IMR-90 (cell line): Measurements from ENCODE around the gene TRHDE. TPM values are rescaled to one million over a fixed set of nuclear protein-coding genes. Genes with fewer than 3 reads are reported as not detected.

ENCODE experiments used
- ATAC-seq: fragments of 200-7000 bp; cut with Tn5 transposase; 2 replicates; pipeline ENCODE4 v1.9.1; 2020; ENCODE audit warnings: low read depth, mild to moderate bottlenecking, moderate library complexity
- BruUV-seq: library from RNA; stranded (reverse); fragments of 400-500 nt; replicated peaks from 2 replicates; lab custom pipeline; 2021; lab: Mats Ljungman, UMichigan
- CTCF ChIA-PET: fragments of 300-600 bp; formaldehyde crosslinking; extraction: SDS; loops from one replicate; lab custom pipeline; 2021; ENCODE audit warnings: antibody characterized with exemption; lab: Yijun Ruan, JAX
- POLR2A ChIA-PET: fragments of 300-600 bp; sonication (Branson Sonifier 250); formaldehyde crosslinking; loops from one replicate; lab custom pipeline; 2022; ENCODE audit warnings: antibody characterized with exemption; ENCODE audit not compliant: unreplicated experiment; lab: Charles Lee
- DNase-seq: peaks from one replicate; pipeline ENCODE4 v3.0.0; 2013
- H2AFZ ChIP-seq: replicated peaks from 2 replicates; pipeline ENCODE3; 2013; ENCODE audit warnings: low read length, mild to moderate bottlenecking; ENCODE audit not compliant: poor library complexity
- H2AK5ac ChIP-seq: 2 replicates; pipeline ENCODE4 v1.6.1; 2013; ENCODE audit warnings: low read depth, low read length, inconsistent platforms
- H2AK9ac ChIP-seq: replicated peaks from 2 replicates; pipeline ENCODE3; 2013; ENCODE audit warnings: mild to moderate bottlenecking, low read depth, low read length, moderate library complexity; ENCODE audit not compliant: poor library complexity
- H2BK120ac ChIP-seq: 2 replicates; pipeline ENCODE4 v1.6.1; 2013; ENCODE audit warnings: low read depth, low read length, inconsistent platforms
- H2BK15ac ChIP-seq: 3 replicates; pipeline ENCODE4 v1.6.1; 2013; ENCODE audit warnings: low read depth, low read length, inconsistent platforms
- H2BK20ac ChIP-seq: 2 replicates; pipeline ENCODE4 v1.6.1; 2013; ENCODE audit warnings: low read depth, mild to moderate bottlenecking, inconsistent platforms, low read length, moderate library complexity
- H2BK5ac ChIP-seq: 2 replicates; pipeline ENCODE4 v1.6.1; 2013; ENCODE audit warnings: mild to moderate bottlenecking, low read depth, low read length, inconsistent platforms; ENCODE audit not compliant: poor library complexity, severe bottlenecking
- H3K14ac ChIP-seq: replicated peaks from 2 replicates; pipeline ENCODE4 v1.6.1; 2013; ENCODE audit warnings: low read depth, low read length, inconsistent platforms
- H3K18ac ChIP-seq: 2 replicates; pipeline ENCODE4 v1.6.1; 2013; ENCODE audit warnings: low read depth, low read length, control low read depth
- H3K23ac ChIP-seq: 2 replicates; pipeline ENCODE4 v1.6.1; 2013; ENCODE audit warnings: low read depth, low read length, inconsistent platforms
- H3K27ac ChIP-seq: 2 replicates; pipeline ENCODE4 v1.5.1; 2013; ENCODE audit warnings: mild to moderate bottlenecking, control low read depth, low read length; ENCODE audit not compliant: insufficient read depth
- H3K27me3 ChIP-seq: 2 replicates; pipeline ENCODE4 v1.6.1; 2013; ENCODE audit warnings: low read length; ENCODE audit not compliant: control insufficient read depth, insufficient read depth
- H3K36me3 ChIP-seq: 2 replicates; pipeline ENCODE4 v1.6.1; 2013; ENCODE audit warnings: low read length, mixed read lengths; ENCODE audit not compliant: control insufficient read depth, insufficient read depth
- H3K4ac ChIP-seq: 2 replicates; pipeline ENCODE4 v1.6.1; 2013; ENCODE audit warnings: low read depth, low read length, inconsistent platforms
- H3K4me1 ChIP-seq: 2 replicates; pipeline ENCODE4 v1.6.1; 2013; ENCODE audit warnings: low read length, mixed read lengths; ENCODE audit not compliant: control insufficient read depth, insufficient read depth
- H3K4me2 ChIP-seq: 2 replicates; pipeline ENCODE4 v1.6.1; 2013; ENCODE audit warnings: low read depth, mild to moderate bottlenecking, control low read depth, low read length, moderate library complexity
- H3K4me3 ChIP-seq: 2 replicates; pipeline ENCODE4 v1.5.1; 2013; ENCODE audit warnings: low read depth, mild to moderate bottlenecking, control low read depth, low read length, moderate library complexity; ENCODE audit not compliant: insufficient read depth
- H3K56ac ChIP-seq: 2 replicates; pipeline ENCODE4 v1.6.1; 2013; ENCODE audit warnings: low read length, inconsistent platforms; ENCODE audit not compliant: insufficient read depth; ENCODE audit errors: extremely low read depth
- H3K79me1 ChIP-seq, 2 experiments: 2 replicates each; pipeline ENCODE4 v1.6.1; 2013; ENCODE audit warnings: low read length in 2 of 2, inconsistent platforms in 1 of 2, low read depth in 1 of 2
- H3K9ac ChIP-seq: 2 replicates; pipeline ENCODE4 v1.6.1; 2013; ENCODE audit warnings: low read depth, low read length, control low read depth
- H3K9me1 ChIP-seq: 2 replicates; pipeline ENCODE4 v1.6.1; 2013; ENCODE audit warnings: low read length, inconsistent platforms; ENCODE audit not compliant: insufficient read depth
- H3K9me3 ChIP-seq: 2 replicates; pipeline ENCODE4 v1.6.1; 2013; ENCODE audit warnings: low read length; ENCODE audit not compliant: control insufficient read depth, insufficient read depth
- H4K20me1 ChIP-seq: 2 replicates; pipeline ENCODE4 v1.6.1; 2013; ENCODE audit warnings: low read length, inconsistent platforms; ENCODE audit not compliant: insufficient read depth
- H4K5ac ChIP-seq: 2 replicates; pipeline ENCODE4 v1.6.1; 2013; ENCODE audit warnings: mild to moderate bottlenecking, low read depth, low read length, control low read depth
- H4K8ac ChIP-seq, 2 experiments: 2 replicates each; pipeline ENCODE4 v1.6.1; 2013; ENCODE audit warnings: low read depth in 2 of 2, low read length in 2 of 2, control low read depth in 1 of 2, inconsistent platforms in 1 of 2
- H4K91ac ChIP-seq: 2 replicates; pipeline ENCODE4 v1.6.1; 2013; ENCODE audit warnings: low read depth, low read length, inconsistent platforms; ENCODE audit not compliant: insufficient read depth
- CEBPB ChIP-seq: IDR thresholded peaks from 2 replicates; pipeline ENCODE4 v1.6.1; 2012; ENCODE audit warnings: low read depth, low read length, improper control_type of control experiment
- NFE2L2 ChIP-seq: fragments of 150-350 bp; IDR thresholded peaks from 2 replicates; pipeline ENCODE4 v1.6.1; 2016; ENCODE audit warnings: low read depth, mild to moderate bottlenecking, low read length
- RFX5 ChIP-seq: IDR thresholded peaks from 2 replicates; pipeline ENCODE4 v1.8.0; 2012; ENCODE audit warnings: low read depth, mild to moderate bottlenecking, low read length, moderate library complexity
- WGBS, 2 experiments: methylation state at CpG; one replicate each; pipeline versions ENCODE4 v1.1.5 to v1.1.7; 2013; ENCODE audit warnings: missing lambda C conversion rate in 2 of 2; ENCODE audit not compliant: insufficient read length in 1 of 2; ENCODE audit errors: extremely low coverage in 2 of 2; 5-methylcytosine and 5-hydroxymethylcytosine counted together
- dilution Hi-C: fragments of 300-500 bp; cut with HindIII; formaldehyde crosslinking; loops from one replicate; pipeline ENCODE4 v1.14.3; 2018; ENCODE audit warnings: low sequenced_read_pairs; ENCODE audit not compliant: unreplicated experiment
- in situ Hi-C: fragments of 300-500 bp; cut with MboI; formaldehyde crosslinking; loops from 3 replicates; pipeline ENCODE4 v1.14.3; 2019; ENCODE audit warnings: low sequenced_read_pairs, inconsistent platforms, mixed read lengths
- intact Hi-C: fragments of 100-400 bp; cut with micrococcal nuclease; formaldehyde crosslinking; loops from 2 replicates; pipeline ENCODE4 v1.10.0; 2022
- polyA plus RNA-seq, 3 experiments: library from polyadenylated mRNA; depleted of rRNA; stranded (reverse); fragments of >200 nt; gene quantifications; 2 replicates each; pipeline ENCODE4 v1.2.3, GENCODE V29; 2012; ENCODE audit warnings: low replicate concordance in 1 of 3
- total RNA-seq: library from RNA; depleted of rRNA; stranded (reverse); fragments of >200 nt; gene quantifications from 2 replicates; pipeline ENCODE4 v1.2.3, GENCODE V29; 2012

The TRHDE gene
- total and polyA plus RNA-seq, 2 of the 4 experiments (the other 2 are of a cell fraction): 33.7 to 65.1 TPM

DNA sequence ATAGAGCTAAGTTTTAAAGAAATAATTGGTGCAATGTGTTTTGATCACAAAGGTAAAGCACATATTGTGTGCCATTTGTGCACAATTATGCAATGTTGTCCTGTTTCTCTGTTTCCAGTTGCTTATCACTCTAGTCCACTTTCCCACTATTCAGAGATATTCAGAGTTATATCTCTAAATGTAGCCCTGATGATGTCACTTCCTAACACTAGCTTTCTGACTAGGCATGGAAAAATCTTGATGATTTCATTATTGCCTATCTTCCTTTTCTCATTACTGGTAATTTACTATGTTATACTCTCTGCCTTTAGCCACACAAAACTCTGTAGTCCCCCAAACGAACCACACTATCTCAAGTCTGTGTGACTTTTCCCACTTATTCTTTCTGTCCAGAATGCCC lies 221.2 kb downstream of the TRHDE start:
- H3K9ac ChIP-seq: no peak overlapping the region
- no peak overlapping the region for H4K8ac ChIP-seq
- dilution Hi-C loops: no loop called here
- TF ChIP-seq RFX5: no peak
- TF ChIP-seq CEBPB: peak; percentile 36; the same call in 1 of the 2 replicates
- no peak for TF ChIP-seq NFE2L2
- H2BK120ac ChIP-seq: no peak overlapping the region
- H2AFZ ChIP-seq: no peak overlapping the region
- no peak overlapping the region for H4K91ac ChIP-seq
- H3K27me3 ChIP-seq: no peaks in the 10 kb centered on the region
- no peak overlapping the region for H3K27ac ChIP-seq
- no peaks in the 10 kb centered on the region for H3K9me3 ChIP-seq
- H2BK20ac ChIP-seq: no peak overlapping the region
- BruUV-seq: no TSS peak
- no peaks in the 10 kb centered on the region for H3K9me1 ChIP-seq
- in situ Hi-C loops: no loop called here
- H4K5ac ChIP-seq: no peak overlapping the region
- no peak overlapping the region for H2AK9ac ChIP-seq
- no peak overlapping the region for H2AK5ac ChIP-seq
- ATAC-seq: no peak
- H3K4me2 ChIP-seq: no peak overlapping the region
- peaks cover 9 to 17% of the 10 kb centered on the region in 2 experiments; a peak in 3 of 4 replicates for H3K79me1 ChIP-seq
- WGBS, 2 experiments: no CpG with 5 or more reads among the region's 1 CpG
- H3K4ac ChIP-seq: no peak overlapping the region
- H2BK15ac ChIP-seq: no peak overlapping the region
- H2BK5ac ChIP-seq: peak overlapping the region; percentile 5
- H3K23ac ChIP-seq: no peak overlapping the region
- H3K56ac ChIP-seq: no peak overlapping the region
- H4K20me1 ChIP-seq: no peaks in the 10 kb centered on the region
- no peaks in the 10 kb centered on the region for H3K36me3 ChIP-seq
- peak; percentile 30 for DNase-seq
- no peak overlapping the region for H3K4me3 ChIP-seq
- ChIA-PET CTCF (no interaction called here), POLR2A (no interaction called here)
- H3K4me1 ChIP-seq: no peaks in the 10 kb centered on the region
- peak overlapping the region; percentile 52; the same call in 1 of the 2 replicates for H3K14ac ChIP-seq
- intact Hi-C loops: no loop called here
- H3K18ac ChIP-seq: no peak overlapping the region
